CD8-positive, alpha-beta memory T cell (primary cell): Measurements from ENCODE around the gene PRKAR1B. TPM values are rescaled to one million over a fixed set of nuclear protein-coding genes. Genes with fewer than 3 reads are reported as not detected.

ENCODE experiments used
- CTCF ChIA-PET: fragments of 350-600 bp; sonication (Branson Sonifier 250); formaldehyde crosslinking; loops from one replicate; lab custom pipeline; 2021; ENCODE audit warnings: antibody characterized with exemption; lab: Charles Lee
- POLR2A ChIA-PET: fragments of 350-600 bp; sonication (Branson Sonifier 250); formaldehyde crosslinking; loops from one replicate; lab custom pipeline; 2021; ENCODE audit warnings: antibody characterized with exemption; lab: Charles Lee
- DNase-seq, 5 donors: peaks; one replicate each; pipeline versions ENCODE4 v3.0.0 to v3.0.0-alpha.2; 2020 to 2022; ENCODE audit warnings: mixed read lengths in 1 of 5
- H3K27ac ChIP-seq: one replicate; pipeline ENCODE4 v1.7.0; 2013; ENCODE audit warnings: low read depth, mild to moderate bottlenecking, low read length, moderate library complexity
- H3K27me3 ChIP-seq: 2 replicates; pipeline ENCODE4 v1.7.0; 2013; ENCODE audit warnings: low read length, mild to moderate bottlenecking; ENCODE audit not compliant: insufficient read depth, poor library complexity, severe bottlenecking
- H3K36me3 ChIP-seq: 2 replicates; pipeline ENCODE4 v1.7.0; 2013; ENCODE audit warnings: mild to moderate bottlenecking, low read length, moderate library complexity; ENCODE audit not compliant: insufficient read depth
- H3K4me1 ChIP-seq: 2 replicates; pipeline ENCODE4 v1.7.0; 2013; ENCODE audit warnings: mild to moderate bottlenecking, low read length, moderate library complexity; ENCODE audit not compliant: insufficient read depth
- H3K4me3 ChIP-seq: 2 replicates; pipeline ENCODE4 v1.7.0; 2013; ENCODE audit warnings: mild to moderate bottlenecking, low read length
- H3K9me3 ChIP-seq: 2 replicates; pipeline ENCODE4 v1.7.0; 2013; ENCODE audit warnings: mild to moderate bottlenecking, low read length
- H3K27ac Mint-ChIP-seq, 8 donors: one replicate each; pipeline ENCODE4 v1.8.0; 2020 to 2021; ENCODE audit warnings: mixed read lengths in 8 of 8, mild to moderate bottlenecking in 6 of 8, inconsistent platforms in 3 of 8, moderate library complexity in 3 of 8
- H3K27me3 Mint-ChIP-seq, 2 donors: one replicate each; pipeline ENCODE4 v1.8.0; 2020 to 2021; ENCODE audit warnings: mixed read lengths in 2 of 2, mild to moderate bottlenecking in 1 of 2, moderate library complexity in 1 of 2
- H3K36me3 Mint-ChIP-seq, 3 donors: one replicate each; pipeline ENCODE4 v1.8.0; 2020 to 2021; ENCODE audit warnings: mixed read lengths in 3 of 3, inconsistent platforms in 1 of 3, mild to moderate bottlenecking in 1 of 3
- H3K4me1 Mint-ChIP-seq, 3 donors: one replicate each; pipeline ENCODE4 v1.8.0; 2020 to 2021; ENCODE audit warnings: mixed read lengths in 3 of 3, inconsistent platforms in 1 of 3, mild to moderate bottlenecking in 1 of 3
- H3K4me3 Mint-ChIP-seq, 7 donors: one replicate each; pipeline ENCODE4 v1.8.0; 2020 to 2021; ENCODE audit warnings: mixed read lengths in 7 of 7, mild to moderate bottlenecking in 6 of 7, moderate library complexity in 4 of 7, inconsistent platforms in 2 of 7
- H3K9me3 Mint-ChIP-seq, 5 donors: one replicate each; pipeline ENCODE4 v1.8.0; 2020 to 2022; ENCODE audit warnings: mixed read lengths in 5 of 5, mild to moderate bottlenecking in 3 of 5, moderate library complexity in 2 of 5, inconsistent platforms in 1 of 5
- polyA plus RNA-seq: library from polyadenylated mRNA; unstranded; fragments of 300-500 nt; fragmentation: Illumina TruSeq; gene quantifications from one replicate; pipeline ENCODE4 v1.2.3, GENCODE V29; 2021
- total RNA-seq, 2 experiments: library from RNA; stranded (reverse); gene quantifications; one replicate each; pipeline ENCODE4 v1.2.3, GENCODE V29; 2021

PRKAR1B gene
- total and polyA plus RNA-seq, 3 experiments from 2014 or later: 8.1 to 32.4 (median 28.3) TPM

DNA sequence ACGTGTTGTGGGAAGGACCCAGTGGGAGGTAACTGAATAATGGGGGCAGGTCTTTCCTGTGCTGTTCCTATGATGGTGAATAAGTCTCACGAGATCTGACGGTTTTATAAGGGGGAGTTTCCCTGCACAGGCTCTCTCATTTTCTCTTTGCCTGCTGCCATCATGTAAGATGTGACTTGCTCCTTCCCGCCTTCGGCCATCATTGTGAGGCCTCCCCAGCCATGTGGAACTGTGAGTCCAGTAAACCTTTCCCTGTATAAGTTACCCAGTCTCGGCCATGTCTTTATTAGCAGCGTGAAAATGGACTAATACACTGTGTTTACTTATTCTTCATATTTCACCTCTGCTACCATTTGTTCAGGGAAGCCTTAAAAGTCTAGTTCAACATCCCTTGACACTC, 2.8 kb downstream of the PRKAR1B start:
- peaks cover 8% of the 10 kb centered on the region for H3K4me1 ChIP-seq
- H3K36me3 Mint-ChIP-seq: peaks cover 9 to 16% (median 14%) of the 10 kb centered on the region in 3 donors
- peaks cover 14 to 26% (median 18%) of the 10 kb centered on the region in 3 donors for H3K4me1 Mint-ChIP-seq
- H3K27me3 ChIP-seq: no peaks in the 10 kb centered on the region
- H3K27me3 Mint-ChIP-seq: no peaks in the 10 kb centered on the region
- H3K27ac ChIP-seq: no peak overlapping the region
- H3K4me3 ChIP-seq: no peak overlapping the region
- POLR2A ChIA-PET: no interaction called here
- peak overlapping the region in 1 of 8 donors; percentile 27 for H3K27ac Mint-ChIP-seq
- no peaks in the 10 kb centered on the region for H3K36me3 ChIP-seq
- CTCF ChIA-PET: no interaction called here
- H3K9me3 ChIP-seq: no peaks in the 10 kb centered on the region
- no peak for DNase-seq
- peak overlapping the region in 2 of 7 donors; percentile 11 to 15 for H3K4me3 Mint-ChIP-seq
- peaks cover 0 to 6% (median 2%) of the 10 kb centered on the region in 5 donors for H3K9me3 Mint-ChIP-seq

DNA sequence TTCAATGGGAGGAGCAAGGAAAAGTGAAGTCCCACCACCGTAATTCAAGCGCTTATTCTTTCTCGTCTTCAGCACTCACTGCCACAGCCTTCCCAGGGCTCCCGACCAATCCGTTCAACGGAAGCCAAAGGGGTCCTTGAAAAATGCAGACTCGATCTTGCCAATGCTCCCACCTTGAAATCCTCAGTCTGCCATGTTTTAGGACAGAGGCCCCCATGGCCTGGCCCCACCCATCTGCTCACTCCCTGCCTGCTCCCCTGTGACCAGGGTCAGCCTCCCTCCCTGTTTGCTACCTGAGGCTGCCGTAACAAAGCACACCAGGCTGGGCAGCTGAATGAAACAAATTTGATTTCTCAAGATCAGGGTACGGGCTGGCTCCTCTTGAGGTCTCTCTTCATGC, 3.5 kb downstream of the PRKAR1B start:
- H3K4me1 Mint-ChIP-seq: peaks cover 13 to 24% (median 16%) of the 10 kb centered on the region in 3 donors
- no peak for DNase-seq
- peaks cover 9 to 16% (median 14%) of the 10 kb centered on the region in 3 donors for H3K36me3 Mint-ChIP-seq
- no peaks in the 10 kb centered on the region for H3K9me3 ChIP-seq
- no peaks in the 10 kb centered on the region for H3K36me3 ChIP-seq
- peaks cover 8% of the 10 kb centered on the region for H3K4me1 ChIP-seq
- H3K27ac ChIP-seq: no peak overlapping the region
- H3K4me3 ChIP-seq: no peak overlapping the region
- no peak overlapping the region for H3K27ac Mint-ChIP-seq
- POLR2A ChIA-PET: no interaction called here
- H3K4me3 Mint-ChIP-seq: peak overlapping the region in 1 of 7 donors; percentile 11
- H3K9me3 Mint-ChIP-seq: peaks cover 0 to 6% (median 2%) of the 10 kb centered on the region in 5 donors
- H3K27me3 Mint-ChIP-seq: no peaks in the 10 kb centered on the region
- CTCF ChIA-PET: no interaction called here
- no peaks in the 10 kb centered on the region for H3K27me3 ChIP-seq

DNA sequence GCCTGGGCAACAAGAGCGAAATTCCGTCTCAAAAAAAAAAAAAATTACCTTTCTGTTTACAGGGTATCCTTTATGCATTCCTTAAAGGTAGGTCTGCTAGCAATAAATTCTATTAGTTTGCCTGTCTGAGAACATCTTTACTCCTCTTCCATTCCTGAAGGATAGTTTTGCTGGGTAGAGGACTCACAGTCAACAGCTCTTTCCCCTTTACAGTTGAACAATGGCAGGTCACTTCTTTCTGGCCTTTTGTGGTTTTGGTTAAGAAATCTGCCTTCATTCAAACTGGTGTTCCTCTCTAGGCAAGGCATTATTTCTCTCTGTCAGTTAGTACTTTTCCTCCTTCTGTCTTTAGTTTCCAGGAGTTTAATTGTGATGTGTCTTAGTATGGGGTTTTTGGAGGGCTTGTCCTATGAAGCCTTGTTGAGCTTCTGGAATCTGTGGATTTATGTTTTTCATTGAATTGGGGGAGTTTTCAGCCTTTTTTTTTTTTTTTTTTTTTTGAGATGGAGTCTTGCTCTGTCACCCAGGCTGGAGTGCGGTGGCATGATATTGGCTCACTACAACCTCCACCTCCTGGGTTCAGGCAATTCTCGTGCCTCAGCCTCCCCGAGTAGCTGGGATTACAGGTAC, 5.3 kb downstream of the PRKAR1B start:
- peaks cover 8% of the 10 kb centered on the region for H3K4me1 ChIP-seq
- no peaks in the 10 kb centered on the region for H3K9me3 ChIP-seq
- H3K4me3 ChIP-seq: no peak overlapping the region
- CTCF ChIA-PET: interaction anchor here (1.0 kb wide), 1 partner anchor 10 kb away, joined by 3 read pairs; no protein-coding TSS in a partner anchor
- POLR2A ChIA-PET: no interaction called here
- no peaks in the 10 kb centered on the region for H3K27me3 Mint-ChIP-seq
- H3K4me1 Mint-ChIP-seq: peaks cover 6 to 11% (median 7%) of the 10 kb centered on the region in 3 donors
- DNase-seq: no peak
- H3K27me3 ChIP-seq: no peaks in the 10 kb centered on the region
- peaks cover 7 to 16% (median 14%) of the 10 kb centered on the region in 3 donors for H3K36me3 Mint-ChIP-seq
- H3K27ac Mint-ChIP-seq: no peak overlapping the region
- H3K36me3 ChIP-seq: no peaks in the 10 kb centered on the region
- H3K4me3 Mint-ChIP-seq: peak overlapping the region in 1 of 7 donors; percentile 58
- peaks cover 0 to 6% (median 2%) of the 10 kb centered on the region in 5 donors for H3K9me3 Mint-ChIP-seq
- no peak overlapping the region for H3K27ac ChIP-seq

DNA sequence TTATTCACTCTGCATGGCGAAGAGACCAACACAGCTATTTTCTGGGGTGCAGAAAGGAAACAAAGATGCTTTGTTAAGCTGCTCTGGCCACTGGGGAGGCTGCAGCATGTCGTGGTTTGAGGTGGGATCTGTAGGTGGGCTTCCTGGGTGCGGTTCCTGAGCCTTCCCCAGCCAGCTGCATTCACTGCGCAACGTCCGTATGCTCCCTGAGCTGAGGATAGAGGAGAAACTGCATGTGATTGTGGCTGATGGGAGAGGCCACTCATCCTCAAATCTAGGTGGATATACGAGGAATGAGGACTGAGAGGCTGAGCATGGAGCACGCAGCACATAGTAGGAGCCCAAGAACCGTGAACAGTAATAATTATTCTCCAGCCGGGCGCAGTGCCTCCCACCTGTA, 10.4 kb downstream of the PRKAR1B start:
- H3K27ac Mint-ChIP-seq: no peak overlapping the region
- peaks cover 6 to 19% (median 7%) of the 10 kb centered on the region in 3 donors for H3K4me1 Mint-ChIP-seq
- Histone ChIP-seq H3K4me3 (no peak overlapping the region), H3K36me3 (no peaks in the 10 kb centered on the region), H3K27ac (no peak overlapping the region), H3K27me3 (no peaks in the 10 kb centered on the region), H3K9me3 (no peaks in the 10 kb centered on the region), H3K4me1 (no peaks in the 10 kb centered on the region)
- POLR2A ChIA-PET: no interaction called here
- H3K36me3 Mint-ChIP-seq: peaks cover under 1 to 7% (median under 1%) of the 10 kb centered on the region in 3 donors
- DNase-seq: no peak
- peak overlapping the region in 1 of 7 donors; percentile 22 for H3K4me3 Mint-ChIP-seq
- peaks cover 8 to 12% of the 10 kb centered on the region in 2 donors for H3K27me3 Mint-ChIP-seq
- CTCF ChIA-PET: no interaction called here
- peaks cover 0 to 1% (median under 1%) of the 10 kb centered on the region in 5 donors for H3K9me3 Mint-ChIP-seq

DNA sequence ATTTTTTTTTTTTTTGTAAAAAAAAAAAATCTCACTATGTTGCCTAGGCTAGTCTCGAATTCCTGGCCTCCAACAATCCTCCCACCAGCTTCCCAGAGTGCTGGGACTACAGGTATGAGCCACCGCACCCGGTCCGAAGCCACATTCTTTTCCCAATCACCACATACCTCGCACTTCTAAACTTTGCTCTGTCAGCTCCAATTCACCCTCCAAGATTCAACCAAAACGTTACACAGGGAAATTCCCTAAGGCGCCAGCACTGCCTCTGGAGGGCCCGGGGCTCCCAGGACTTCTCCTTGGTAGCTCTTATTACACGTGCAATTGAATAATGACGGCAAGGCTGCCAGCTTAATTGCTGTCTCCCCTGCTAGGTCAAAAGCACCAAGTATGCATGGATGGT, 10.9 kb downstream of the PRKAR1B start:
- Histone ChIP-seq H3K27me3 (no peaks in the 10 kb centered on the region), H3K4me3 (no peak overlapping the region), H3K9me3 (no peaks in the 10 kb centered on the region), H3K4me1 (no peaks in the 10 kb centered on the region), H3K27ac (no peak overlapping the region), H3K36me3 (no peaks in the 10 kb centered on the region)
- peaks cover 6 to 19% (median 7%) of the 10 kb centered on the region in 3 donors for H3K4me1 Mint-ChIP-seq
- H3K27ac Mint-ChIP-seq: peak overlapping the region in 2 of 8 donors; percentile 6 to 30
- H3K4me3 Mint-ChIP-seq: peak overlapping the region in 2 of 7 donors; percentile 7 to 22
- H3K9me3 Mint-ChIP-seq: no peaks in the 10 kb centered on the region
- peaks cover 0 to 7% (median 0%) of the 10 kb centered on the region in 3 donors for H3K36me3 Mint-ChIP-seq
- H3K27me3 Mint-ChIP-seq: peaks cover 8 to 12% of the 10 kb centered on the region in 2 donors
- no peak for DNase-seq
- ChIA-PET CTCF (no interaction called here), POLR2A (no interaction called here)

DNA sequence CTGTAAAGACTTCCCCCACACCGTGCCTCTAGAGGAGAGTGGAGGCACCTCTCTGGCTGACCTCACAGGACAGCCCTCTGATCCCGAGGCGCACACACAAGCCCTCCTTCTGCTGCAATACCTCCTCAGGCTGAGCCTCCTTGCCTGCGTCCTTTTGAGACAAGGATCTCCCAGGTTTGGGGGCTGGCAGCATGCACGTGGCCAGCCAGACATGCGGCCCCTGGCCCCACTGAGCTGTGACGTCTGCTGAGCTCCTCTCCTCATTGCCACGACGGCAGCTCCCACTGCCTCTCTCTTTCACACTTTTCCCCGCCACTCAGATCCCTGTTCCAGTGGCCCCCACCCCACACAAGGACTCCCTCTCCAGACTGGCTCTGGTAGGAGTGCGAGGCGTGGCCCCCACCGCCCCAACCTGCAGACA, 12.8 kb downstream of the PRKAR1B start:
- peak overlapping the region in 2 of 8 donors; percentile 50 to 74 for H3K27ac Mint-ChIP-seq
- DNase-seq: no peak
- POLR2A ChIA-PET: no interaction called here
- peaks cover 10 to 12% of the 10 kb centered on the region in 2 donors for H3K27me3 Mint-ChIP-seq
- H3K36me3 Mint-ChIP-seq: peaks cover 2 to 3% (median 3%) of the 10 kb centered on the region in 3 donors
- H3K4me3 Mint-ChIP-seq: peak overlapping the region in 4 of 7 donors; percentile 7 to 60 (median 46)
- no peaks in the 10 kb centered on the region for H3K9me3 Mint-ChIP-seq
- peaks cover 6 to 19% (median 10%) of the 10 kb centered on the region in 3 donors for H3K4me1 Mint-ChIP-seq
- H3K36me3 ChIP-seq: no peaks in the 10 kb centered on the region
- CTCF ChIA-PET: no interaction called here
- no peaks in the 10 kb centered on the region for H3K27me3 ChIP-seq
- no peak overlapping the region for H3K27ac ChIP-seq
- H3K9me3 ChIP-seq: no peaks in the 10 kb centered on the region
- H3K4me3 ChIP-seq: no peak overlapping the region
- H3K4me1 ChIP-seq: no peaks in the 10 kb centered on the region

DNA sequence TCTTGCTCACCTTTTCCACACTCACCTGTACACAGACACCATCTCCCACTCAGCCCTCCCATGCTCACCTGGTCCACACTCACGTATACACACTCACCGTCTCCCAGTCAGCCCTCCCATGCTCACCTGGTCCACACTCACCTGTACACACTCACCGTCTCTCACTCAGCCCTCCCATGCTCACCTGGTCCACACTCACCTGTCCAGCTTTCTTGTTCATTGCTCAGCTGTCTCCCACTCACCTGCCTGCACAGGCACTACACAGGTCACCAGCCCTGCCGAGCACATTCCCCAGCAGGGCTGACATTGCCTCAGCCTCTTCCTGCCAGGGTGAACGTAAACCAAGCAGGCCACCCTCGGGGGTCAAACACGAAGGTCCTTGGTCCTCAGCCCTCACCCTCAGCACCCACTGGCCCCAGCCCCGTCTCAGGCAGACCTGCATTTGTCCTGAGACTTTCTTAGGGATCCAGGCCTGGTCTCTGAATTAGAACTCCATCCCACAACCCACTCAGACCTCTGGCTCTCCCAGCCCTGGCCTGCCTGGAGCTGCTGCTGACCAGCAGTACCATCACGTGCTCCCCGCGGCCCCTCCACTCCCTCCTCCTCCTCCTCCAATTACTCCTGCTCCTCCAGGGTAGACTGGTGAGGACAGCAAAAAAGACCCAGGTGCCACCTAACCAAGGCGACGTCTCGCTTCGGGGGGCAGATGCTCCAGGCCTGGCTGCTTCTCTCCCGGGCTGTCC, 13.4 kb downstream of the PRKAR1B start:
- peaks cover 2 to 3% (median 3%) of the 10 kb centered on the region in 3 donors for H3K36me3 Mint-ChIP-seq
- ChIA-PET CTCF (no interaction called here), POLR2A (no interaction called here)
- Histone ChIP-seq H3K36me3 (no peaks in the 10 kb centered on the region), H3K9me3 (no peaks in the 10 kb centered on the region), H3K4me3 (no peak overlapping the region), H3K27me3 (no peaks in the 10 kb centered on the region), H3K27ac (no peak overlapping the region), H3K4me1 (no peaks in the 10 kb centered on the region)
- no peaks in the 10 kb centered on the region for H3K9me3 Mint-ChIP-seq
- H3K4me3 Mint-ChIP-seq: peak overlapping the region in 6 of 7 donors; percentile 27 to 81 (median 70)
- peaks cover 10 to 12% of the 10 kb centered on the region in 2 donors for H3K27me3 Mint-ChIP-seq
- H3K27ac Mint-ChIP-seq: peak overlapping the region in 4 of 8 donors; percentile 11 to 81 (median 58)
- H3K4me1 Mint-ChIP-seq: peaks cover 6 to 19% (median 10%) of the 10 kb centered on the region in 3 donors
- DNase-seq: no peak

DNA sequence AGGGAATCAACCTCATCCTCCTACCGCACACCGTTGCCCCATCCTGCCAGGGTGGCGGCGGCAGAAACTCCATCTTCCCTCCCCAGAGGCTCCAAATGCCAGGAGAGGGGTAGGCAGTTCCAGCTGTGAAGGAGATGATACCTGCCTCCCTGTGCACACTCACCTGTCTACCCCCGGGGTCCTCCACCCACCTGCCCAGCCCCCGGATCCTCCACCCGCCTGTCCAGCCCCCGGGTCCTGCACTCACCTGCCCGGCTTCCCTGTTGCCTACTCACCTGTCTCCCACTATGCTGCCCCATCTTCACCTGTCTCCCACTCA, 14.0 kb downstream of the PRKAR1B start:
- no peak overlapping the region for H3K27ac ChIP-seq
- H3K36me3 Mint-ChIP-seq: peaks cover 2 to 3% (median 3%) of the 10 kb centered on the region in 3 donors
- H3K4me3 Mint-ChIP-seq: peak overlapping the region in 6 of 7 donors; percentile 27 to 81 (median 56)
- no peaks in the 10 kb centered on the region for H3K9me3 ChIP-seq
- H3K9me3 Mint-ChIP-seq: no peaks in the 10 kb centered on the region
- POLR2A ChIA-PET: no interaction called here
- peaks cover 10 to 12% of the 10 kb centered on the region in 2 donors for H3K27me3 Mint-ChIP-seq
- no peaks in the 10 kb centered on the region for H3K36me3 ChIP-seq
- H3K4me3 ChIP-seq: no peak overlapping the region
- H3K27me3 ChIP-seq: no peaks in the 10 kb centered on the region
- H3K4me1 Mint-ChIP-seq: peaks cover 6 to 19% (median 10%) of the 10 kb centered on the region in 3 donors
- H3K4me1 ChIP-seq: no peaks in the 10 kb centered on the region
- DNase-seq: no peak
- peak overlapping the region in 2 of 8 donors; percentile 11 to 43 for H3K27ac Mint-ChIP-seq
- CTCF ChIA-PET: no interaction called here
